GM19372 (cell line): ENCODE measurements around the gene COX10.
"Not testable (repeated sequence)": the region's sequence is repeated elsewhere in the genome, so short reads cannot be mapped to it uniquely, and the experiment has no call there.

Experiments
- ATAC-seq: cut with Tn5 transposase; IDR thresholded peaks from one replicate; pipeline ENCODE4 v1.9.1; 2021; ENCODE audit warnings: mild to moderate bottlenecking, low read depth, moderate library complexity; ENCODE audit not compliant: unreplicated experiment

The COX10 gene

DNA sequence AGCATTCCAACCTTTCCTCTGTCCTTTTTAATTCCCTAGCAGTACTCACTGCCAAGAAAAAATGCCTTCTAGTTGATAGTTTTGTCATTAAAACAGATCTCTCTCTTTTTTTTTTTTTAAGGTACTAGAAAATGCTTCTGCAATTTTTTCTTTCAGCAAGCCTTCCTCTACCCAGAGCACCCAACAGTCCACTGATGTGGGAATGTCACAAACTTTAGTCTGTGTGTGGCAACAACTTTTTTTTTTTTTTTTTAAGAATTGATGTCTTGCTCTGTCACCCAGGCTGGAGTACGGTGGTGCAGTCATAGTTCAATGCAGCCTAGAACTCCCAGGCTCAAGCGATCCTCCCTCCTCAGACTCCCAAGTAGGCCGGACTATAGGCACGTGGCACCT, 132.7 kb downstream of the COX10 start:
- no peak for ATAC-seq

DNA sequence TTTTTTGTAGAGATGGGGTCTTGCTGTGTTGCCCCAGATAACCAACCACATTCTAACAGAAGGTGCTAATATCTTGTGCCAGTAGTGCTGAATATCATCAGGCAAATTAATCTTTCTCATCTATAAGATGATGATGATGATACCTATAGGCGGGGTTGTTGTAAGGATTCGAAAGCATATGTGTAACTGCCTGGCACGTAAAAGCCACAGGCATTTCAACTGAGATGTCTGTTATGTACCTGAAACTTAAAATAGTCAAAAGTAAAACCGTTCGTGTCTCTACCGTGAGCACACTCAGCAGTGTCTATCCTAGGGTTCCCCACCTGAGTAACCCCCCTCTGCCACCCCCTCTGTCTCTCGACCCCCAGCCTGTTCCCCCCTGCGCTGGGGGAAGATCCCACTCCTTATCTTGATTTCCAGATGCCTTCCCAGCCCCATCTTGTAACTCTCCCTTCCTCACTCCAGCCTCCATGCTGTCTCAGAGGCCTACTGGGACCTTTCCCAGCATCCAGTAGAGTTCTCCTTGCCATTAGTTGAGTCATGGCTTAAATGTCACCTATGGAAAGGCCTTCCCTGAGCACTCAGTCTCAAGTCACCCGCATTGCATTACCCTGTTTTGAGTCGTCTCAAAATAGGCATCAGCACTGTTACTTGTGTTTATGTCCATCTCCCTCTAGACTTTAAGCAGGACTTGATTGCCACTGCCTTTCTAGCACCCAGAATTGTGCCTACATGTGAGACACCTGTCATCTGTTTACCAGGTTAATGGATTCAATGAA, 133.3 kb downstream of the COX10 start:
- ATAC-seq = no peak

DNA sequence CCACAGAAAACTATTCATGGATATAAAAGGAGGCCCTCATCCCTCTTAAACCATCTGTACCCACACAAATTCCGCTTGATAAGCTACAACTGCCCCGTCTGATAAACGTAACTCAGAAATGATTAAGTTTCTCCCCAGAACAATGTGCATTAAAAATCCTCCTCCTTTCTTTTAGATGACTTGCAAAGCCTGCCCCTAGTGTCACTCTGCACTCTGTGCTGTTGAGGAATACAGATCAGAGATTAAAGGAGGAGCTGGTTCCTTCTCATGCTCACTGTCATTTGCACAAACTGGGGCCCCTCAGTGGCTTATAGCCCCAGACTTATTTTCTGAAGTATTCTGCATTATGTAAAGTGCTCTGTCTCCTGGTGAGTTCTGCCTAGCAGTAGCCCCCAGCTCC, 134.1 kb downstream of the COX10 start:
- ATAC-seq = no peak

DNA sequence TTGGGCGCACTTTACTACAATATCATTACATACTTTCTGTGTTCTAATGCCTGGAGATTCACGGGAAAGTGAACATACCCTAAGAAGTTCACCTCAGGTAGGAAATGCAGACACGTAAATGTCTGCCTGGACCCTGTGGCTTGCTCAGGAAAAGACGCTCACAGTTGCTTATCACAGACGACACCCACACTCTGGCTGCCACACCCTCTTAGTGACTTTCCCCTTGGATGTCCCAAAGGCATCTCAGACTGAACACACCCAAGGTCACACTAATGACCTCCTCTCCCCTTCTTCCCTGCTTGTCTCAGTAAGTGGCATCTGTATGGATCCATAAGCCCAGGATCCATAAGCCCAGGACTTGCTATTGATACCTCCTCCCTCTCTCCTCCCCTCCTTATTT, 134.8 kb downstream of the COX10 start:
- ATAC-seq = no peak

DNA sequence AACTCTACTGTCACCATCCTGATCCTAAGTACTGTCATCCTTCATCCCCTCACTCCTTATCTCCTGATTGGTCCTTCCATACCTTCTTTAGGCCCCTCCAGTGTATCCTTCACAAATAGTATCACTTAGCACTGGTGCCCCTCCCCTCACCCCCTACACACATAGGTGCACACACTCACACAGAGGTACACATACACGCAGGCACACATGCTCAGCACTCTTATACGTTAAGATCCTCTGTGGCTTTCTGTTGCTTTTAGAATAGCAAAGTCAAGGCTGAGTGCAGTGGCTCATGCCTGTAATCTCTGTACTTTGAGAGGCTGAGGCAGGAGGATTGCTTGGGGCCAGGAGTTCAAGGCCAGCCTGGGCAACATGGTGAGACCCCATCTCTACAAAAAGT, 135.2 kb downstream of the COX10 start:
- no peak for ATAC-seq

DNA sequence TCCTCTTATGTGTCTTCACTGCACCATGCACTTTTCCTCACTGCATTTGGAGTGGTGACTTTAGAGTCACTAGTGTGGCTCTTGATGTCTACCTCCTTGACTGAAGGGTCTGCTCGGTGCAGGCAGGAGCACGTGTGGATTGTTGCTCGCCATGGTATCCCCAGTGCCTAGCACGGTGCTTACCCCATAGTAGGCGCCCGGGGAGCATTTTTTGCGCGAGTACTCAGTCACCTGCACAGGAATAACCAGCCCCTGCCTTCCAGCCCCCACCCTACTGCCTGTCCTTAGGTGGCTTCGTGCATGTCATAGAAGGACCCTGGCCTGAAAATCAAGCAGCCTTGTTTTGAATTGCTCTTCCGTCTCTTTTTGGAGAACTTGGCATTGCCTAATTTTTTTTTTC, 136.1 kb downstream of the COX10 start:
- ATAC-seq = no peak

DNA sequence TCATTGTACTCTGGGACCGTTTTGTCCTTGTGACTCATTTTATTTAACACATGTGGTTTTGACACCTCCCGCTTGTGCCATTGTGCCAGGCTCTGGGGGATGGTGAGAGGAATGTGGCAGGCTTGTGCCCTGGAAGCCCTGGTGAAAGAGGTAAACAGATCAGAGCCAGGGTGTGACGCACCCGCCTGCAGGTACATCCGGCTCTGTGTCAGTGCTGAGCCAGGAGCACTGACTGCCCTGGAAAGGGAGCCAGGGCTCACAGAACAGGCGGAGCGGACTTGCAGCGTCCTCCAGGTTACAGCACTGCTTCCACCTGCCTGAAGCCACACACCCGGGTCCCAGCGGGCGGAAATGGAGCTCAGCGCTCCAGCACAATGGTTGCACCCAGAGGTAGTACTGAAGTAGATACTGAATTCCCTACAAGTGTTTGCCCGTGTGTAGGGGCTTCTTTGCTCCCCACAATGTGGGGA, 136.7 kb downstream of the COX10 start:
- ATAC-seq = no peak

DNA sequence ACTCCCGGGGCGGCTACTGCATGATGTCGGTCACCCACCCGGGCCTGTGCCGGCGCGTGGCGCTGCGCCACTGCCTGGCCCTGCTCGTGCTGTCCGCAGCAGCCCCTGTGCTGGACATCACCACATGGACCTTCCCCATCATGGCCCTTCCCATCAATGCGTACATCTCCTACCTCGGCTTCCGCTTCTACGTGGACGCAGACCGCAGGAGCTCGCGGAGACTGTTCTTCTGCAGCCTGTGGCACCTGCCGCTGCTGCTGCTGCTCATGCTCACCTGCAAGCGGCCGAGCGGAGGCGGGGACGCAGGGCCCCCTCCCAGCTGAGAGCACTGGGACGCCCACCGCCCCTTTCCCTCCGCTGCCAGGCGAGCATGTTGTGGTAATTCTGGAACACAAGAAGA, 137.6 kb downstream of the COX10 start:
- no peak for ATAC-seq

DNA sequence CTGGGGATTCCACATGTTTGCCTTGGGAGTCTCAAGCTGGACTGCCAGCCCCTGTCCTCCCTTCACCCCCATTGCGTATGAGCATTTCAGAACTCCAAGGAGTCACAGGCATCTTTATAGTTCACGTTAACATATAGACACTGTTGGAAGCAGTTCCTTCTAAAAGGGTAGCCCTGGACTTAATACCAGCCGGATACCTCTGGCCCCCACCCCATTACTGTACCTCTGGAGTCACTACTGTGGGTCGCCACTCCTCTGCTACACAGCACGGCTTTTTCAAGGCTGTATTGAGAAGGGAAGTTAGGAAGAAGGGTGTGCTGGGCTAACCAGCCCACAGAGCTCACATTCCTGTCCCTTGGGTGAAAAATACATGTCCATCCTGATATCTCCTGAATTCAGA, 138.5 kb downstream of the COX10 start:
- ATAC-seq = no peak

DNA sequence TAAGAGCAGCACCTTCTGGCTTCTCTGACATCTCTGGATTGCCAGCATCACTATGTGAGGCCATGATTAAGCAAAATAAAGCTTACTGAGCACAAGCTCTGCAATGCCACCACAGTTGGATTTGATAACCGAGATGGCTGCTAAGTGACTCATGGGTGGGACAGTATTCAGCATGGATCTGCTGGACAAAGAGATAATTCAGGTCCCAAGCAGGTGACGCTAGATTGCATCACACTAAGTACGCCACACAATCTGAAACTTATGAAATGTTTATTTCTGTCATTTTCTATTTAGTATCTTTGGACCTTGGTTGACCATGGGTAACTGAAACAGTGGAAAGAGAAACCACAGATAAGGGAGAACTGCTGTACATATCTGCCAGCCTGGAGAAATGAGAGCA, 139.9 kb downstream of the COX10 start:
- ATAC-seq = no peak

DNA sequence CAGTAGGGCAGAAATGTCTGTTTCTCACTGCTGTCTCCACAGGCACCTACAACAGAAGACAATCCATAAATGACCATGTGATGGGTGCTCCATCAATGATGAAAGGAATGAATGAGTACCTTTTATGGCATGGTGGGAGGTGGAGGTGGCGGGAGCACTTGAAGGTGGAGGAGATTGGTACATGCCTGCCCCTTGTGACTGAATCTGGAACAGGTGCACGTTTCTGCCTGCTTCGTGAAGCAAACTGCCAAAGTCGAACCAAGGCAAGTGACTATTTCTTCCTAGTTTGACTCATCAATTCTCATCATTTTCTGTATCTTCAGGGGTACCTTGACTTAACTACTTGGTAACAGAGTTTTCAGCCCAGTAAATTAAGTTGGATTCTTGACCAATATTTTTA, 141.9 kb downstream of the COX10 start:
- no peak for ATAC-seq

DNA sequence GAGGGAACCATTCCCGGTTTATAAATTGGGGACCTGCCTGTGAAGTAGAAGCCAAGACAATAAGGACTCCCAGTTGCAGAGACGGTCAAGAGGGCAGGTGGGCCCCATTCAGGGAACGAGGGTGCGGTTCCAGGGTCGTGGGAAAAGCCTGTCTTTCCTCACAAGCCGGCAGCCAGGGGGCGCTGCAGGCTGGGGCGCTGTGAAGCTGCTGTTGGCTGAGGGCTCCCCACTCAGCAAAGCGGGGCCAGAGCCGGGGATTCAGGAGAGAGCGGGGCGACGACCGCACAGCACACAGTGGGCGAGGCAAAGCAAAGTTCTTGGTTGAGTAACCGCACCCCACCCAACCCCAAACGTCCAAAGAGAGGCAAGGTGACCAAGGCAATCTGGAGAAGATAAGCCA, 142.5 kb downstream of the COX10 start:
- no peak for ATAC-seq

DNA sequence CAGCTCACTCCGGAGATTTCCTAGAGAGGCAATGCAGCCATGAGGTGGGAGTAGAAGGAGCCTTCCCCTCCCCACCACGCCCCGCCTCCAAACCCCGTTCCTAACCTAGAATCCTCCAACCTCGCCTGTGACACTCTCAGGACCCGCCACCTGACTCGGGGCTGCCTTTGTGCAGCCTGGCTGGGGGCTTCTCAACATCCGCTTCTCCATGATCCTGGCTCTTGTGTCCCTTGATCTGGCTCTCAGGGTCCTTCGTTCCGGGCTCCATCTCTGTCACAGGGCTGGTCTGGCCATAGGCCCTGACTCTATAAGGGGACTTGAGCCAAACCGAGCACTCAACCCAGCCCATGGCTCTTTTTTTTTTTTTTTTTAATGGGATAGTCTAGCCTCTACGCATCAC, 143.1 kb downstream of the COX10 start:
- no peak for ATAC-seq

DNA sequence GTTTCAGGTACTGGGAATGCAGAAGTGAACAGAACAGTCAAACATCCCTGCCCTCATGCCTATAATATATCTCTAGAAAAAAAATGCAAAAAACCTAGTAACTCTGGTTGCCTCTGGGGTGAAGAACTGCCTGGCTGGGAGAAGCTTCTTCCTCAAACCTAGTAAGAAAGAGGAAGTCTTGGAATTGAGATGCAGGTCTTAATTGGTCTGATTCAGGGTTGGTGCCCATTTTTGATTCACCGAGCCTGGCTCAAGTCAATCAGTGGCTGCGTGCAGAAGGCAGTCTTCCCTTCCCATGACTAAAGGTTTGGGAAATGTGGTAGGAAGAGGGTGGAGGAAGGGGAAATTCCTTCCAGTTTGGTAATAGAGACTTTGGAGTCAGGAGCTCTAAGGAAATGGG, 145.0 kb downstream of the COX10 start:
- no peak for ATAC-seq

DNA sequence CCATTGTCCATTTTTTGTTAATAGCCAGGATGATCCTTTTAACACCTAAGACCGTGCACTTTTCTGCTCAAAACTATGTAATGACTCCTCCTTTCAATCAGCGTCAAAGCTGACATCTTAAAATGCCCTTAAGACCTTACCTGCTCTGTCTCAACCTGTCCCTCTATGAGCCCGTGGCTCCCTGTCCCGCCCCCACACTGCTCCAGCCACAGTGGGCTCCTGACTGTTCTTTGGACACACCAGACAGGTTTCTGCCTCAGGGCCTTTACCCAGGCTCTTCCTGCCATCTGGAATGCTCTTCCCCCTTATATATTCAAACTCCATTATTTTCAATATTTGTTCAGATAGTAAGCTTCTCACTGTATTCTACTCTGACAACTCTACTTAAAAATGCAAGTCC, 153.3 kb downstream of the COX10 start:
- ATAC-seq = no peak

DNA sequence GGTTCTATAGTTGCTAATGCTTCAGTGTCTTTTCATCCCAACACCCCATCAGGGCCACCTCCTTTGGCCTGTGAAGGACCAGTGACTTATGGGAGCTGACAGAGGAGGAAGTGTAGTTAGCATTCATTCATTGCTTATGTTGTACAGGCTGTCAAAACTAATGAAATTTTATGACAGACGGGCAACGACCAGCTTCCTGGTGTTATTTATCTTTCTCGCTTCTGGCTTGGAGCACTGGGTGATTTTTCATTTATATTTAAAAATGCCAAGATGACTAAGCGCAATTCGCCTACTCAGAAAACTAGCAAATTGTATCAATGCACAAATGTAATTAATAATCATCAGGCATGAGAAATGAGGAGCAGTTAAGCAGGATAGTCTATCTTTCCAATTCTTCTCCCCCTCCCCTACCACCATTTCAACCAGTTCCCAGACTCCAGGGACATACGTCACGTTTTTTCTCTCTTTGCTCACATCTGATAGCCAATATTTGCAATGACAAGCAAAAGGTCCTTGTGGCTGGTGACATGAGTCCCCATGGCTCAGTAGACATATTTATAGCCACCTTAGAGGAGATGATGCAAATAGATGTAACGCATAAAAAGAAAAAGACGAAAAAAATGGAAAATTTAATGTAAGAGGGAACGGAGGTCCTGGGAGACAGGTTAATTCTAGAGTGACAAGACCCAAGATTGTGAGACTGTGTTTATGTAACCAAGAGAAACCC, 156.1 kb downstream of the COX10 start:
- ATAC-seq = no peak

DNA sequence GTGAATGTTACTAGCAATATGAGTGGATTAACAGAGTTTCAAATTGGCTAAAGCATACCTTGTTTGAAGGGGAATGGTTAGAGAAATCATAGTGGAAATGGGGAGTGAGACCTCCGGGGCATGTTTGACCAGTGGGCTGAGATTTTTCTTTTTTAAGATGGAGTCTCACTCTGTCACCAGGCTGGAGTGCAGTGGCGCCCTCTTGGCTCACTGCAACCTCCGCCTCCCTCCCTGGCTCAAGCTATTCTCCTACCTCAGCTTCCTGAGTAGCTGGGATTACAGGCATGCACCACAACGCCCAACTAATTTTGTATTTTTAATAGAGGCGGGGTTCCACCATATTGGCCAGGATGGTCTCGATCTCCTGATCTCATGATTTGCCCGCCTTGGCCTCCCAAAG, 157.7 kb downstream of the COX10 start:
- no peak for ATAC-seq

DNA sequence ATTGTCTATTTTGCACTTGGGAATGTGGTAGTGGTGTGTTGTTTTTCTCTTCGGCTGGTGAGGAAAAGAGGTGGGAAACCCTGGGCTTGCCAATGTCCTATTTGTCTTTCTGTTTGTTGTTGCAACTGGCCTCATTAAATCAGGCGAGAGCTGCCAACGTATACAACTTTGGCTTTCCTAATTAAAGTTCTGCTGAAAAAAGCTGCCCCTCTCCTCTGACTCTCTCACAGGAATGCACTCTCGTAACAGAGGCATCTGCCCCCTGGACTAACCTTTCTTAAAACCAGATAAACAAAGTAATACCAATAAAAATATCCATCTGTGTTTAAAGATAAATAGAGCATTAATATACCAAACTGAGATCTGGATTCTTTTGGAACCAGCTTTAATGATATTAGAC, 159.6 kb downstream of the COX10 start:
- no peak for ATAC-seq

DNA sequence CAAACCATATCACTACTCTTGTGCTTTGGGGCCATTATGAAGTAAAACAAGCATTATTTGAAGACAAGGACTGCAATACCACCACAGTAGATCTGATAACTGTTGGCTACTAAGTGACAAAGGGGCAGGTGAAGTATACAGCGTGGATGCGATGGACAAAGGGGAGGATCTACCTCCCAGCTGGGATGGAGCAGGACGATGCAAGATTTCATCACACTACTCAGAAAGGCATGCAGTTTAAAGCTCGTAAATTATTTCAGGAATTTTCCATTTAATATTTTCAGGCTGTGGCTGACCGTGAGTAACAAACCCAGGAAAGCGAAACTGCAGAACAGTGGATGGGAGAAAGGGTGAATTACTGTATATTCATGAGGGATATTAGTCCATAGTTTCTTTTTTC, 161.9 kb downstream of the COX10 start:
- not testable (repeated sequence) for ATAC-seq

DNA sequence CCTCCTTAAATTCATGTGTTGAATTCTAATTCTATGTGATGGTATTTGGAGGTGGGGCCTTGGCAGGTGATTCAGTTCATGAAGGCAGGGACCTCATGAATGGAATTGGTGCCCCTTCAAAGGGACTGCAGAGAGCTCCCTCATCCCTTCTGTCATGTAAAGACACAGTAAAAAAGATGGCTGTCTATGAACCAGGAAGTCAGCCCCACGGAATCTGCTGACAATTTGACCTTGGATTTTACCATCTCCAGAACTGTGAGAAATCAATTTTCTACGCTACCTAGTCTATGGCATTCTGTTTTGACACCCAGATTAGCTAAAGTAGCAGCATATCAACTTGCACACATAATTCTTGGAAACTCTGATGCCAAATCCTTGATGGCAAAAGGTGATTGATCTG, 165.7 kb downstream of the COX10 start:
- ATAC-seq = not testable (repeated sequence)

DNA sequence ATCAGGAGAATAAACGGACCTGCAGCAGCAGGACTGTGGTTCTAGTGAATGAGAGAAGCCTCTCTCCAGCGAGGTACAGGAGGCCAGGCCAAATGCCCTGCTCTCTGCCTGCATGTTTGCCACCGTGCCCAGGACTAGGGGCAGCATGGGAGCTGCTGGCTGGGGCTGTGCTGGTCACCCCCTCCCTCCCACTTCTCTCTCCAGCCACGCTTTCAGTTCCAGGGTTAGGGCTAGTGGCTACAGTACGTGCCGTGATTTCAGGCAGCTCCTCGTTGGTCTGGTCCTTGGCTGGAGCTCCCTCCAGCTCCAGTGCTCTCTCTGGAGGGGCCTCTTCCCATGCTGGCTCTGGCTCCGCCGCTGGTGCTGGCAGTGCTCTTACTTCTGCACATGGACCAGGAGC, 166.7 kb downstream of the COX10 start:
- not testable (repeated sequence) for ATAC-seq

DNA sequence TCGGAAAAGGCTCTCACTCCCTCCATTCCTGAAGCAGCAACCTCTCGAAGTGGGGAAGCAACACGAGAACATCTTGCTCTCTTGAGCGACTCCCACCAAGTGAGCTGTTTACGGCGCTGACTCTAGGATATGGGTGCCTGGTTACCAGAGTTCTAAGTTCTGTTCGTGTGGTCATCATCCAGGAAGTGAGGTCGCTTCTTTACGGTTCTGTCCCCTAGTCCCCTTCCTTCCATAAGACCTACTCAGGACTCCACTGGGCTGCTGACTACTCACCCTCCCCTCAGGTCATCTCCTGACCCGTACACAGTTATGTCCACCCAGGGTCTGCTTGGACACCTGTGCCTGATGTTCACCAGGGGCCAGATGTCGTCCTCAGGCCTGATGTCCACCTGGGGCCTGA, 167.5 kb downstream of the COX10 start, which contains the start of gene CDRT15:
Gene CDRT15 (minus strand): TSS at position 101 of the 400 bp plus-strand sequence. CDS start 29 bp downstream, at position 72.
- ATAC-seq = not testable (repeated sequence)
